PC-9 (cell line): ENCODE results near the gene CCDC137. TPM values are rescaled to one million over a fixed set of nuclear protein-coding genes. Genes with fewer than 3 reads are reported as not detected.

Experiments
- BruUV-seq: library from RNA; stranded (reverse); fragments of 400-500 nt; replicated peaks from 2 replicates; lab custom pipeline; 2021; lab: Mats Ljungman, UMichigan
- CTCF ChIA-PET: fragments of 300-600 bp; sonication (Branson Sonifier 250); formaldehyde crosslinking; loops from one replicate; lab custom pipeline; 2022; ENCODE audit warnings: antibody characterized with exemption; lab: Charles Lee
- POLR2A ChIA-PET: fragments of 300-600 bp; sonication (Branson Sonifier 250); formaldehyde crosslinking; loops from one replicate; lab custom pipeline; 2022; ENCODE audit warnings: antibody characterized with exemption; ENCODE audit not compliant: unreplicated experiment; lab: Charles Lee
- DNase-seq, 2 experiments: peaks; one replicate each; pipeline versions ENCODE4 v3.0.0 to v3.0.0-alpha.2; 2015 to 2022; ENCODE audit warnings: mixed read lengths in 1 of 2
- H2AFZ ChIP-seq: fragments of 200-600 bp; sonication (generic); 2 replicates; pipeline ENCODE4 v1.8.1; 2017; ENCODE audit warnings: antibody characterized with exemption
- H3F3A ChIP-seq: fragments of 200-600 bp; sonication (generic); 2 replicates; pipeline ENCODE4 v1.8.1; 2017; ENCODE audit warnings: antibody characterized with exemption, mild to moderate bottlenecking, low read depth; ENCODE audit not compliant: insufficient read depth
- H3K27ac ChIP-seq: fragments of 200-600 bp; sonication (generic); 2 replicates; pipeline ENCODE4 v1.6.1; 2016; ENCODE audit warnings: mixed run types
- H3K27me3 ChIP-seq: fragments of 200-600 bp; sonication (generic); 2 replicates; pipeline ENCODE4 v1.6.1; 2016; ENCODE audit warnings: low read depth, mixed run types; ENCODE audit not compliant: insufficient read depth
- H3K36me3 ChIP-seq: fragments of 200-600 bp; sonication (generic); 2 replicates; pipeline ENCODE4 v1.6.1; 2016; ENCODE audit warnings: low read depth, mixed run types
- H3K4me1 ChIP-seq: fragments of 200-600 bp; sonication (generic); replicated peaks from 2 replicates; pipeline ENCODE4 v1.6.1; 2016; ENCODE audit warnings: mixed run types; ENCODE audit not compliant: insufficient read depth
- H3K4me2 ChIP-seq: fragments of 200-600 bp; sonication (generic); 2 replicates; pipeline ENCODE4 v1.6.1; 2017; ENCODE audit warnings: mixed run types
- H3K4me3 ChIP-seq: fragments of 200-600 bp; sonication (generic); 2 replicates; pipeline ENCODE4 v1.6.1; 2016; ENCODE audit warnings: mixed run types
- H3K79me2 ChIP-seq: fragments of 200-600 bp; sonication (generic); 2 replicates; pipeline ENCODE4 v1.6.1; 2017; ENCODE audit warnings: low read depth, mixed run types
- H3K9me2 ChIP-seq: fragments of 200-600 bp; sonication (generic); 2 replicates; pipeline ENCODE4 v1.8.1; 2017; ENCODE audit warnings: mild to moderate bottlenecking; ENCODE audit not compliant: insufficient read depth
- H3K9me3 ChIP-seq: fragments of 200-600 bp; sonication (generic); 2 replicates; pipeline ENCODE4 v1.8.1; 2016; ENCODE audit warnings: low read depth; ENCODE audit not compliant: insufficient read depth
- H4K20me1 ChIP-seq: fragments of 200-600 bp; sonication (generic); 2 replicates; pipeline ENCODE4 v1.8.1; 2017; ENCODE audit not compliant: insufficient read depth
- CTCF ChIP-seq: fragments of 200-600 bp; sonication (generic); conservative IDR thresholded peaks from 2 replicates; pipeline ENCODE4 v1.6.1; 2017; ENCODE audit warnings: mixed run types, antibody characterized with exemption, mild to moderate bottlenecking, moderate library complexity
- EZH2 ChIP-seq: fragments of 200-600 bp; sonication (generic); IDR thresholded peaks from 2 replicates; pipeline ENCODE4 v1.8.0; 2017; ENCODE audit warnings: antibody characterized with exemption, low read depth
- intact Hi-C: fragments of 100-400 bp; cut with micrococcal nuclease; formaldehyde crosslinking; loops from one replicate; pipeline ENCODE4 v1.10.0; 2022; ENCODE audit not compliant: unreplicated experiment
- total RNA-seq: library from RNA; stranded (reverse); gene quantifications from 2 replicates; pipeline ENCODE4 v1.2.3, GENCODE V29; 2021

CCDC137 gene
- total RNA-seq, 1 experiment from 2014 or later, result 29.3 TPM

GRCh38 chr17:81715107-81715871, 48.8 kb downstream of the CCDC137 start:
- H2AFZ ChIP-seq, result no peak overlapping the region
- peaks cover 27% of the 10 kb centered on the region; the same call in 1 of the 2 replicates for H3F3A ChIP-seq
- TF ChIP-seq EZH2, result no peak
- no peak for TF ChIP-seq CTCF
- H3K4me2 ChIP-seq, result no peak overlapping the region
- ChIA-PET POLR2A (interaction anchor here (0.6 kb wide), 1 partner anchor 140 kb away, joined by 4 read pairs; no protein-coding TSS in a partner anchor), CTCF (interaction anchor here (0.6 kb wide), 1 partner anchor 305 kb away, joined by 5 read pairs; no protein-coding TSS in a partner anchor)
- BruUV-seq, result no TSS peak
- DNase-seq, result no peak
- peaks cover 24% of the 10 kb centered on the region for H3K4me1 ChIP-seq
- H3K36me3 ChIP-seq, result no peaks in the 10 kb centered on the region
- H4K20me1 ChIP-seq, result 0 out of 2 replicates have a peak, but pooled peaks cover 3% of the 10 kb centered on the region
- intact Hi-C loops, result no loop called here
- H3K27me3 ChIP-seq, result no peaks in the 10 kb centered on the region
- peaks cover 27% of the 10 kb centered on the region for H3K79me2 ChIP-seq
- no peak overlapping the region for H3K4me3 ChIP-seq
- H3K9me3 ChIP-seq, result no peaks in the 10 kb centered on the region
- H3K27ac ChIP-seq, result no peak overlapping the region
- H3K9me2 ChIP-seq, result no peaks in the 10 kb centered on the region

DNA sequence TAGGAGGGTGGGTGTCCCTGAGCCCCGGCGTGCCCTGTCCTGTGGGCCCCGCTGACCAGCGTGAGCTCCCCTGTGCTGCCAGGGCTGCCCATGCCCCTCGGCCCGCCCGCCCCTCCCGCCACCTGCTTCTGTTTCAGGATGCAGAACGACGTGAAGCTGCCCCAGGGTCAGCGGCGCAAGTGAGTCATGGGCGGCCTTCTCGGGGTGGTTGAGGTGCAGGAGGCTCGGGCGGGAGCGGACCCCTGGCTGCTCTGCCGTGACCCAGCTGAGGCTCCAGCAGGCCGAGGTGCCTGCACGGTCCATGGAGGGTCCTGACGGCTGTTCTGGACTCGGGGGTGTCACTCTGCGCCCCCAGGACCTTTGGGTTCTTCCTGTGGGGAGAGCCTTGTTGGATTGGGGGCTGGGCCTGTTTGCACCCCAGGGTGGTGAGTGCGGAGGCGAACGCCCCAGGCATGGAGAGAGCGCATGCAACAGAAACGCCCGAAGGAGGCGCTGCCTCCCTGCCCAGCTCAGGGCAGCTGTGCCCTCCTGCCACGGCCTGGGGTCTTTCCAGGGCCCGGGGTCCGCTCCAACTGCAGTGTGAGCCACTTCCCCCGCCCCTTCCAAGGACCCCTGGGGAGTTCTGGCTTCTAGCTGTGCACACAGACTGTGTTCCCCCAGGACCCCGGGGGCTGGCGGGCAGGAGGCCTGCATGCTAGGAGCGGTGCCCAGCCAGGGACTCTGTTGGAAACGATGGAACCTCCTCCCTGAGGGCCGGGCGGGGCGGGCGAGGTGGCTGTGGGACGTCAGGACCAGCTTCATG, 49.5 kb downstream of the CCDC137 start:
- H3K4me3 ChIP-seq, result no peak overlapping the region
- BruUV-seq, result no TSS peak
- no peak overlapping the region for H2AFZ ChIP-seq
- POLR2A ChIA-PET, result interaction anchor here (0.5 to 0.6 kb wide), 2 partner anchors 13 to 186 kb away, joined by 6 to 9 read pairs; no protein-coding TSS in a partner anchor
- no peaks in the 10 kb centered on the region for H3K27me3 ChIP-seq
- peaks cover 27% of the 10 kb centered on the region for H3K79me2 ChIP-seq
- H3K9me2 ChIP-seq, result no peaks in the 10 kb centered on the region
- H3K27ac ChIP-seq, result no peak overlapping the region
- intact Hi-C loops, result no loop called here
- 0 out of 2 replicates have a peak, but pooled peaks cover 3% of the 10 kb centered on the region for H4K20me1 ChIP-seq
- H3F3A ChIP-seq, result peaks cover 25% of the 10 kb centered on the region; the same call in 1 of the 2 replicates
- no peaks in the 10 kb centered on the region for H3K36me3 ChIP-seq
- no peak for DNase-seq
- no peaks in the 10 kb centered on the region for H3K9me3 ChIP-seq
- peaks cover 16% of the 10 kb centered on the region for H3K4me1 ChIP-seq
- no peak for TF ChIP-seq EZH2
- TF ChIP-seq CTCF, result no peak
- H3K4me2 ChIP-seq, result no peak overlapping the region
- CTCF ChIA-PET, result interaction anchor here (0.6 kb wide), 1 partner anchor 304 kb away, joined by 5 read pairs; no protein-coding TSS in a partner anchor

GRCh38 chr17:81716674-81716996, 50.1 kb downstream of the CCDC137 start:
- ChIA-PET CTCF (no interaction called here), POLR2A (interaction anchor here (0.6 kb wide), 1 partner anchor 14 kb away, joined by 9 read pairs; no protein-coding TSS in a partner anchor)
- Histone ChIP-seq H4K20me1 (0 out of 2 replicates have a peak, but pooled peaks cover 3% of the 10 kb centered on the region), H3K79me2 (peaks cover 27% of the 10 kb centered on the region), H3K27me3 (no peaks in the 10 kb centered on the region), H3K9me2 (no peaks in the 10 kb centered on the region), H3K27ac (no peak overlapping the region), H3K36me3 (no peaks in the 10 kb centered on the region), H3K9me3 (no peaks in the 10 kb centered on the region), H3K4me3 (no peak overlapping the region), H2AFZ (no peak overlapping the region), H3K4me1 (peaks cover 11% of the 10 kb centered on the region), H3K4me2 (no peak overlapping the region), H3F3A (peaks cover 25% of the 10 kb centered on the region; the same call in 1 of the 2 replicates)
- no peak for DNase-seq
- TF ChIP-seq EZH2 (no peak), CTCF (no peak)
- no TSS peak for BruUV-seq
- intact Hi-C loops, result no loop called here
